ENCODE data around the gene TSPAN1. TPM values are rescaled to one million over a fixed set of nuclear protein-coding genes. Genes with fewer than 3 reads are reported as not detected.

Gene TSPAN1
- total and polyA plus RNA-seq, 7 experiments from 2014 or later, result not detected

- Histone ChIP-seq H3K27ac (ENCODE audit: low read depth, low read length) (no peak overlapping the region), H3K27me3 (ENCODE audit: control insufficient read depth in 2 of 2, insufficient read depth in 2 of 2, low read length in 2 of 2) (no peaks in the 10 kb centered on the region), H3K4me3 (ENCODE audit: low read length) (no peak overlapping the region), H3K9me3 (ENCODE audit: control insufficient read depth in 2 of 3, low read length in 3 of 3) (no peaks in the 10 kb centered on the region), H3K36me3 (ENCODE audit: control insufficient read depth in 2 of 3, insufficient read depth in 3 of 3, low read length in 3 of 3) (no peaks in the 10 kb centered on the region), H3K4me1 (ENCODE audit: control insufficient read depth in 2 of 2, insufficient read depth in 2 of 2, low read length in 2 of 2) (peaks cover 3 to 9% of the 10 kb centered on the region in 2 donors)
- intact Hi-C loops (cut with micrococcal nuclease), result no loop called here
- CTCF ChIA-PET, result interaction anchor here (1.2 kb wide), 1 partner anchor 131 kb away, joined by 3 read pairs; no protein-coding TSS in a partner anchor
- H3K4me1 Mint-ChIP-seq, result peaks cover 6 to 26% (median 17%) of the 10 kb centered on the region in 7 donors
- H3K4me3 Mint-ChIP-seq, result no peak overlapping the region
- peak overlapping the region in 1 of 9 donors; percentile 11 for H3K27ac Mint-ChIP-seq
- POLR2A ChIA-PET, result interaction anchor here (0.6 kb wide), 1 partner anchor 221 kb away, joined by 11 read pairs; no protein-coding TSS in a partner anchor
- no peaks in the 10 kb centered on the region for H3K36me3 Mint-ChIP-seq
- DNase-seq (no peak), ATAC-seq (no peak)
- peaks cover 0 to 27% (median 4%) of the 10 kb centered on the region in 5 donors for H3K27me3 Mint-ChIP-seq
- H3K9me3 Mint-ChIP-seq, result peaks cover 0 to 1% (median 0%) of the 10 kb centered on the region in 11 donors
Measured at GRCh38 chr1:46169811-46170454, 5.0 kb upstream of the TSPAN1 start.

- DNase-seq, result no peak
- H3K4me3 ChIP-seq (ENCODE audit: low read length), result no peak overlapping the region
- H3K36me3 Mint-ChIP-seq, result no peaks in the 10 kb centered on the region
- H3K9me3 Mint-ChIP-seq, result peaks cover 0 to 1% (median 0%) of the 10 kb centered on the region in 11 donors
- no peak overlapping the region for H3K27ac ChIP-seq (ENCODE audit: low read depth, low read length)
- H3K27me3 Mint-ChIP-seq, result peaks cover 0 to 25% (median 4%) of the 10 kb centered on the region in 5 donors
- ATAC-seq, result no peak
- ChIA-PET POLR2A (no interaction called here), CTCF (no interaction called here)
- H3K4me1 Mint-ChIP-seq, result peaks cover 6 to 23% (median 15%) of the 10 kb centered on the region in 7 donors
- H3K4me1 ChIP-seq (ENCODE audit: control insufficient read depth in 2 of 2, insufficient read depth in 2 of 2, low read length in 2 of 2), result peaks cover under 1 to 5% of the 10 kb centered on the region in 2 donors
- no peak overlapping the region for H3K27ac Mint-ChIP-seq
- no peak overlapping the region for H3K4me3 Mint-ChIP-seq
- H3K9me3 ChIP-seq (ENCODE audit: control insufficient read depth in 2 of 3, low read length in 3 of 3), result no peaks in the 10 kb centered on the region
- intact Hi-C loops (cut with micrococcal nuclease), result no loop called here
- H3K27me3 ChIP-seq (ENCODE audit: control insufficient read depth in 2 of 2, insufficient read depth in 2 of 2, low read length in 2 of 2), result no peaks in the 10 kb centered on the region
- no peaks in the 10 kb centered on the region for H3K36me3 ChIP-seq (ENCODE audit: control insufficient read depth in 2 of 3, insufficient read depth in 3 of 3, low read length in 3 of 3)
Measured at GRCh38 chr1:46171351-46171750, 3.5 kb upstream of the TSPAN1 start.

GRCh38 chr1:46171871-46172270 lies 3.0 kb upstream of the TSPAN1 start:
- intact Hi-C loops (cut with micrococcal nuclease), result no loop called here
- Histone ChIP-seq H3K36me3 (ENCODE audit: control insufficient read depth in 2 of 3, insufficient read depth in 3 of 3, low read length in 3 of 3) (no peaks in the 10 kb centered on the region), H3K4me3 (ENCODE audit: low read length) (no peak overlapping the region), H3K27ac (ENCODE audit: low read depth, low read length) (no peak overlapping the region), H3K9me3 (ENCODE audit: control insufficient read depth in 2 of 3, low read length in 3 of 3) (no peaks in the 10 kb centered on the region), H3K27me3 (ENCODE audit: control insufficient read depth in 2 of 2, insufficient read depth in 2 of 2, low read length in 2 of 2) (no peaks in the 10 kb centered on the region), H3K4me1 (ENCODE audit: control insufficient read depth in 2 of 2, insufficient read depth in 2 of 2, low read length in 2 of 2) (peaks cover 0 to 5% of the 10 kb centered on the region in 2 donors)
- ChIA-PET POLR2A (interaction anchor here (0.5 kb wide), 1 partner anchor 31 kb away, joined by 3 read pairs; no protein-coding TSS in a partner anchor), CTCF (interaction anchor here (1.1 kb wide), 1 partner anchor 9 kb away, joined by 5 read pairs; no protein-coding TSS in a partner anchor)
- Mint-ChIP-seq H3K36me3 (no peaks in the 10 kb centered on the region), H3K27me3 (peaks cover 0 to 25% (median 4%) of the 10 kb centered on the region in 5 donors), H3K9me3 (peaks cover 0 to 1% (median 0%) of the 10 kb centered on the region in 11 donors), H3K4me3 (no peak overlapping the region), H3K4me1 (peaks cover 6 to 17% (median 10%) of the 10 kb centered on the region in 7 donors), H3K27ac (peak overlapping the region in 1 of 9 donors; percentile 74)
- DNase-seq (no peak), ATAC-seq (no peak)

GRCh38 chr1:46172321-46172720 lies 2.6 kb upstream of the TSPAN1 start:
- H3K4me1 Mint-ChIP-seq, result peaks cover 3 to 13% (median 6%) of the 10 kb centered on the region in 7 donors
- peaks cover 0 to 4% of the 10 kb centered on the region in 2 donors for H3K4me1 ChIP-seq (ENCODE audit: control insufficient read depth in 2 of 2, insufficient read depth in 2 of 2, low read length in 2 of 2)
- ChIA-PET POLR2A (interaction anchor here (0.5 kb wide), 1 partner anchor 30 kb away, joined by 3 read pairs; no protein-coding TSS in a partner anchor), CTCF (interaction anchor here (1.1 kb wide), 1 partner anchor 9 kb away, joined by 5 read pairs; no protein-coding TSS in a partner anchor)
- H3K36me3 Mint-ChIP-seq, result no peaks in the 10 kb centered on the region
- H3K27ac Mint-ChIP-seq, result peak overlapping the region in 1 of 9 donors; percentile 74
- no peaks in the 10 kb centered on the region for H3K27me3 ChIP-seq (ENCODE audit: control insufficient read depth in 2 of 2, insufficient read depth in 2 of 2, low read length in 2 of 2)
- no peak for DNase-seq
- no peaks in the 10 kb centered on the region for H3K36me3 ChIP-seq (ENCODE audit: control insufficient read depth in 2 of 3, insufficient read depth in 3 of 3, low read length in 3 of 3)
- H3K9me3 ChIP-seq (ENCODE audit: control insufficient read depth in 2 of 3, low read length in 3 of 3), result no peaks in the 10 kb centered on the region
- ATAC-seq, result no peak
- H3K4me3 Mint-ChIP-seq, result no peak overlapping the region
- intact Hi-C loops (cut with micrococcal nuclease), result no loop called here
- no peak overlapping the region for H3K4me3 ChIP-seq (ENCODE audit: low read length)
- H3K27me3 Mint-ChIP-seq, result peaks cover 0 to 25% (median 4%) of the 10 kb centered on the region in 5 donors
- H3K27ac ChIP-seq (ENCODE audit: low read depth, low read length), result no peak overlapping the region
- peaks cover 0 to 1% (median 0%) of the 10 kb centered on the region in 11 donors for H3K9me3 Mint-ChIP-seq

GRCh38 chr1:46173361-46173856 lies 1.5 kb upstream of the TSPAN1 start:
- no peaks in the 10 kb centered on the region for H3K4me1 ChIP-seq (ENCODE audit: control insufficient read depth in 2 of 2, insufficient read depth in 2 of 2, low read length in 2 of 2)
- DNase-seq (no peak), ATAC-seq (no peak)
- peaks cover 0 to 17% (median 0%) of the 10 kb centered on the region in 5 donors for H3K27me3 Mint-ChIP-seq
- no peaks in the 10 kb centered on the region for H3K36me3 ChIP-seq (ENCODE audit: control insufficient read depth in 2 of 3, insufficient read depth in 3 of 3, low read length in 3 of 3)
- H3K4me1 Mint-ChIP-seq, result peaks cover 0 to 3% (median 0%) of the 10 kb centered on the region in 7 donors
- H3K4me3 ChIP-seq (ENCODE audit: low read length), result no peak overlapping the region
- H3K9me3 ChIP-seq (ENCODE audit: control insufficient read depth in 2 of 3, low read length in 3 of 3), result no peaks in the 10 kb centered on the region
- CTCF ChIA-PET, result no interaction called here
- no peaks in the 10 kb centered on the region for H3K36me3 Mint-ChIP-seq
- intact Hi-C loops (cut with micrococcal nuclease), result no loop called here
- H3K27ac Mint-ChIP-seq, result no peak overlapping the region
- POLR2A ChIA-PET, result no interaction called here
- no peak overlapping the region for H3K4me3 Mint-ChIP-seq
- H3K27ac ChIP-seq (ENCODE audit: low read depth, low read length), result no peak overlapping the region
- H3K27me3 ChIP-seq (ENCODE audit: control insufficient read depth in 2 of 2, insufficient read depth in 2 of 2, low read length in 2 of 2), result no peaks in the 10 kb centered on the region
- H3K9me3 Mint-ChIP-seq, result peaks cover 0 to 1% (median 0%) of the 10 kb centered on the region in 11 donors

GRCh38 chr1:46175243-46175642 lies 356 bp downstream of the TSPAN1 start:
- Histone ChIP-seq H3K9me3 (ENCODE audit: control insufficient read depth in 2 of 3, low read length in 3 of 3) (no peaks in the 10 kb centered on the region), H3K4me1 (ENCODE audit: control insufficient read depth in 2 of 2, insufficient read depth in 2 of 2, low read length in 2 of 2) (no peaks in the 10 kb centered on the region), H3K27me3 (ENCODE audit: control insufficient read depth in 2 of 2, insufficient read depth in 2 of 2, low read length in 2 of 2) (no peaks in the 10 kb centered on the region), H3K4me3 (ENCODE audit: low read length) (no peak overlapping the region), H3K36me3 (ENCODE audit: control insufficient read depth in 2 of 3, insufficient read depth in 3 of 3, low read length in 3 of 3) (no peaks in the 10 kb centered on the region), H3K27ac (ENCODE audit: low read depth, low read length) (no peak overlapping the region)
- DNase-seq, result no peak
- ATAC-seq, result no peak
- Mint-ChIP-seq H3K4me3 (no peak overlapping the region), H3K27me3 (peaks cover 0 to 2% (median 0%) of the 10 kb centered on the region in 5 donors), H3K9me3 (peaks cover 0 to under 1% (median 0%) of the 10 kb centered on the region in 11 donors), H3K27ac (no peak overlapping the region), H3K36me3 (no peaks in the 10 kb centered on the region), H3K4me1 (no peaks in the 10 kb centered on the region)
- POLR2A ChIA-PET, result no interaction called here
- CTCF ChIA-PET, result interaction anchor here (10.7 kb wide), 1 partner anchor 139 kb away, joined by 119 read pairs; no protein-coding TSS in a partner anchor
- intact Hi-C loops (cut with micrococcal nuclease), result no loop called here
